Heart left ventricle (tissue), 13 donors: ENCODE measurements around the gene FPR1.

Source experiments
- POLR2A ChIP-seq, 2 donors: fragments of 450-650 bp; IDR thresholded peaks; one replicate each; pipeline ENCODE4 v1.6.1; 2017; ENCODE audit warnings: antibody characterized with exemption in 2 of 2, mild to moderate bottlenecking in 2 of 2, moderate library complexity in 2 of 2
- TF ChIP-seq, protein P1 (sequence below), 12 donors: fragments of 200-600 bp; sonication (generic) in 4 of 12; IDR thresholded peaks; one replicate each; pipeline versions ENCODE4 v1.5.0 to v1.8.0; 2018 to 2022; ENCODE audit warnings: antibody characterized with exemption in 12 of 12, mild to moderate bottlenecking in 5 of 12
- donor health status: ischemic (EF 13 %, LVEDD 7.1; RV severe dilation, severe dysfunction).
- donor health status: DM: no; HTN: yes; CAD: no.
- donor health status: DM: no; HTN: no; CAD: no.
- donor health status: ischemic (EF 25% LVEDD 6.9; RV normal size, moderate dysfunction).
- donor health status: ischemic (EF 25% LVEDD 5.7; RV mildly dilated, moderate dysfunction).
- donor health status: ischemic (EF 35%, LVEDD 5.7; RV mildly dilated, moderate dysfunction).
- donor health status: nonischemic (EF 11% LVEDD 7.7; RV severe dilation, severe dysfunction).
- donor health status: DM: yes; HTN: yes; CAD: no.
- donor health status: PGD.
- donor health status: ischemic (EF 29% LVEDD 5.4; RV normal size, mild dysfunction).
- donor health status: nonischemic (EF 23%, LVEDD 6.1; RV moderate dilation, normal function).

GRCh38 chr19:51743405-51743804, 8.3 kb downstream of the FPR1 start:
- TF ChIP-seq, protein P1, sequence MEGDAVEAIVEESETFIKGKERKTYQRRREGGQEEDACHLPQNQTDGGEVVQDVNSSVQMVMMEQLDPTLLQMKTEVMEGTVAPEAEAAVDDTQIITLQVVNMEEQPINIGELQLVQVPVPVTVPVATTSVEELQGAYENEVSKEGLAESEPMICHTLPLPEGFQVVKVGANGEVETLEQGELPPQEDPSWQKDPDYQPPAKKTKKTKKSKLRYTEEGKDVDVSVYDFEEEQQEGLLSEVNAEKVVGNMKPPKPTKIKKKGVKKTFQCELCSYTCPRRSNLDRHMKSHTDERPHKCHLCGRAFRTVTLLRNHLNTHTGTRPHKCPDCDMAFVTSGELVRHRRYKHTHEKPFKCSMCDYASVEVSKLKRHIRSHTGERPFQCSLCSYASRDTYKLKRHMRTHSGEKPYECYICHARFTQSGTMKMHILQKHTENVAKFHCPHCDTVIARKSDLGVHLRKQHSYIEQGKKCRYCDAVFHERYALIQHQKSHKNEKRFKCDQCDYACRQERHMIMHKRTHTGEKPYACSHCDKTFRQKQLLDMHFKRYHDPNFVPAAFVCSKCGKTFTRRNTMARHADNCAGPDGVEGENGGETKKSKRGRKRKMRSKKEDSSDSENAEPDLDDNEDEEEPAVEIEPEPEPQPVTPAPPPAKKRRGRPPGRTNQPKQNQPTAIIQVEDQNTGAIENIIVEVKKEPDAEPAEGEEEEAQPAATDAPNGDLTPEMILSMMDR (IDR thresholded peaks at IDR 0.05) = no peak
- no peak for TF ChIP-seq POLR2A (IDR thresholded peaks at IDR 0.05)
